Mesothelial cell of epicardium (in vitro differentiated cells): ENCODE measurements around the gene C10orf90. TPM values are rescaled to one million over a fixed set of nuclear protein-coding genes. Genes with fewer than 3 reads are reported as not detected.

ENCODE experiments used
- DNase-seq, 2 experiments: peaks; one replicate each; pipeline ENCODE4 v3.0.0; 2021; ENCODE audit warnings: low spot score in 2 of 2; ENCODE audit not compliant: unreplicated experiment in 2 of 2
- H3K27ac Mint-ChIP-seq: 2 replicates; pipeline ENCODE4 v1.8.0; 2021; ENCODE audit warnings: mixed read lengths
- H3K27me3 Mint-ChIP-seq: 2 replicates; pipeline ENCODE4 v1.8.0; 2021; ENCODE audit warnings: low read depth, mixed read lengths
- H3K36me3 Mint-ChIP-seq: 2 replicates; pipeline ENCODE4 v1.8.0; 2021; ENCODE audit warnings: mixed read lengths
- H3K4me1 Mint-ChIP-seq: 2 replicates; pipeline ENCODE4 v1.8.0; 2021; ENCODE audit warnings: mixed read lengths
- H3K4me3 Mint-ChIP-seq: 2 replicates; pipeline ENCODE4 v1.8.0; 2021; ENCODE audit warnings: mild to moderate bottlenecking, moderate library complexity, mixed read lengths
- H3K9me3 Mint-ChIP-seq: 2 replicates; pipeline ENCODE4 v1.8.0; 2021; ENCODE audit warnings: mixed read lengths
- CTCF ChIP-seq: fragments of 200-600 bp; sonication (generic); IDR thresholded peaks from one replicate; pipeline ENCODE4 v1.5.0; 2021; ENCODE audit warnings: antibody characterized with exemption; ENCODE audit not compliant: unreplicated experiment
- total RNA-seq: library from RNA; stranded (reverse); gene quantifications from 3 replicates; pipeline ENCODE4 v1.2.1, GENCODE V29; 2021

The C10orf90 gene
- total RNA-seq, 1 donor from 2014 or later = not detected

GRCh38 chr10:126397156-126397555, 273.3 kb downstream of the C10orf90 start:
- no peaks in the 10 kb centered on the region for H3K4me1 Mint-ChIP-seq

GRCh38 chr10:126394948-126395347, 275.5 kb downstream of the C10orf90 start:
- TF ChIP-seq CTCF = no peak
- Mint-ChIP-seq H3K36me3 (peaks cover 2% of the 10 kb centered on the region), H3K27me3 (peaks cover 7% of the 10 kb centered on the region), H3K27ac (no peak overlapping the region), H3K4me1 (peaks cover 3% of the 10 kb centered on the region), H3K4me3 (no peak overlapping the region), H3K9me3 (no peaks in the 10 kb centered on the region)
- DNase-seq = no peak

More at GRCh38 chr10:126397156-126397555, 273.3 kb downstream of the C10orf90 start:
- Mint-ChIP-seq H3K4me3 (no peak overlapping the region), H3K36me3 (no peaks in the 10 kb centered on the region), H3K9me3 (no peaks in the 10 kb centered on the region), H3K27me3 (peaks cover 3% of the 10 kb centered on the region), H3K27ac (no peak overlapping the region)
- no peak for DNase-seq
- TF ChIP-seq CTCF = no peak

- peaks cover 5% of the 10 kb centered on the region for H3K4me1 Mint-ChIP-seq
- no peaks in the 10 kb centered on the region for H3K9me3 Mint-ChIP-seq
- DNase-seq = no peak
- H3K27me3 Mint-ChIP-seq = peaks cover 24% of the 10 kb centered on the region
- no peak for TF ChIP-seq CTCF
- no peak overlapping the region for H3K27ac Mint-ChIP-seq
- H3K36me3 Mint-ChIP-seq = peaks cover 2% of the 10 kb centered on the region
- no peak overlapping the region for H3K4me3 Mint-ChIP-seq
These were observed 277.4 kb downstream of the C10orf90 start for GRCh38 chr10:126393076-126393475.

GRCh38 chr10:126392469-126392868, 278.0 kb downstream of the C10orf90 start:
- H3K4me1 Mint-ChIP-seq = peaks cover 6% of the 10 kb centered on the region
- peaks cover 2% of the 10 kb centered on the region for H3K36me3 Mint-ChIP-seq
- no peak for TF ChIP-seq CTCF
- H3K4me3 Mint-ChIP-seq = no peak overlapping the region
- H3K9me3 Mint-ChIP-seq = no peaks in the 10 kb centered on the region
- no peak for DNase-seq
- no peak overlapping the region for H3K27ac Mint-ChIP-seq
- peaks cover 25% of the 10 kb centered on the region for H3K27me3 Mint-ChIP-seq

- peaks cover 10% of the 10 kb centered on the region for H3K4me1 Mint-ChIP-seq
- H3K27me3 Mint-ChIP-seq = peaks cover 29% of the 10 kb centered on the region
- no peaks in the 10 kb centered on the region for H3K9me3 Mint-ChIP-seq
- no peak for DNase-seq
- TF ChIP-seq CTCF = no peak
- no peak overlapping the region for H3K4me3 Mint-ChIP-seq
- H3K36me3 Mint-ChIP-seq = peaks cover 2% of the 10 kb centered on the region
- H3K27ac Mint-ChIP-seq = no peak overlapping the region
These were observed 278.4 kb downstream of the C10orf90 start for GRCh38 chr10:126392068-126392467.
